ENCODE measurements around the gene POU3F2. TPM values are rescaled to one million over a fixed set of nuclear protein-coding genes. Genes with fewer than 3 reads are reported as not detected.

The POU3F2 gene
- total RNA-seq, 1 donor from 2014 or later = 12.2 TPM

- Histone ChIP-seq H3K27me3 (peaks cover 100% of the 10 kb centered on the region), H3K27ac (no peak overlapping the region), H3K9me3 (ENCODE audit: low read depth) (no peaks in the 10 kb centered on the region), H3K4me3 (peak overlapping the region; percentile 49), H3K36me3 (no peaks in the 10 kb centered on the region), H3K4me2 (peak overlapping the region; percentile 86), H3K79me2 (ENCODE audit: low read depth) (no peaks in the 10 kb centered on the region), H3F3A (ENCODE audit: low read depth) (peaks cover 61% of the 10 kb centered on the region), H4K20me1 (ENCODE audit: low read depth) (peaks cover 34% of the 10 kb centered on the region), H3K9ac (no peak overlapping the region), H3K4me1 (peaks cover 68% of the 10 kb centered on the region), H2AFZ (replicated peaks) (no peak overlapping the region)
- peak overlapping the region; percentile 98 for H3K4me3 Mint-ChIP-seq
- no peaks in the 10 kb centered on the region for H3K36me3 Mint-ChIP-seq
- DNase-seq (ENCODE audit: low spot score) = peak; percentile 30
- H3K27me3 Mint-ChIP-seq (ENCODE audit: insufficient read depth, low read depth) = peaks cover 4% of the 10 kb centered on the region
- H3K4me1 Mint-ChIP-seq = peaks cover 70% of the 10 kb centered on the region
- no peaks in the 10 kb centered on the region for H3K9me3 Mint-ChIP-seq
- TF ChIP-seq EZH2 (IDR thresholded peaks at IDR 0.05) = no peak
- no peak for TF ChIP-seq CTCF (IDR thresholded peaks at IDR 0.05)
- TF ChIP-seq EZH2phosphoT487 (IDR thresholded peaks at IDR 0.05) = no peak
- peak overlapping the region; percentile 99 for H3K27ac Mint-ChIP-seq
Measured at GRCh38 chr6:98828211-98828788, 6.1 kb upstream of the POU3F2 start.

- Mint-ChIP-seq H3K4me3 (peak overlapping the region; percentile 98), H3K27ac (peak overlapping the region; percentile 99), H3K4me1 (peaks cover 63% of the 10 kb centered on the region), H3K27me3 (ENCODE audit: insufficient read depth, low read depth) (peaks cover 4% of the 10 kb centered on the region), H3K36me3 (no peaks in the 10 kb centered on the region), H3K9me3 (no peaks in the 10 kb centered on the region)
- Histone ChIP-seq H3K9ac (no peak overlapping the region), H3K4me3 (peak overlapping the region; percentile 49), H3K4me1 (peaks cover 63% of the 10 kb centered on the region), H3K36me3 (no peaks in the 10 kb centered on the region), H3F3A (ENCODE audit: low read depth) (peaks cover 61% of the 10 kb centered on the region), H3K79me2 (ENCODE audit: low read depth) (no peaks in the 10 kb centered on the region), H3K4me2 (peak overlapping the region; percentile 86), H2AFZ (replicated peaks) (no peak overlapping the region), H3K9me3 (ENCODE audit: low read depth) (no peaks in the 10 kb centered on the region), H4K20me1 (ENCODE audit: low read depth) (peaks cover 34% of the 10 kb centered on the region), H3K27ac (no peak overlapping the region), H3K27me3 (peaks cover 100% of the 10 kb centered on the region)
- peak; percentile 62 for DNase-seq (ENCODE audit: low spot score)
- no peak for TF ChIP-seq EZH2 (IDR thresholded peaks at IDR 0.05)
- no peak for TF ChIP-seq CTCF (IDR thresholded peaks at IDR 0.05)
- TF ChIP-seq EZH2phosphoT487 (IDR thresholded peaks at IDR 0.05) = no peak
Measured at GRCh38 chr6:98828941-98829411, 5.4 kb upstream of the POU3F2 start.

- H3K79me2 ChIP-seq (ENCODE audit: low read depth) = peaks cover under 1% of the 10 kb centered on the region
- Mint-ChIP-seq H3K4me3 (peak overlapping the region; percentile 92), H3K27ac (peak overlapping the region; percentile 98), H3K27me3 (ENCODE audit: insufficient read depth, low read depth) (peaks cover 4% of the 10 kb centered on the region), H3K4me1 (peaks cover 59% of the 10 kb centered on the region), H3K36me3 (no peaks in the 10 kb centered on the region), H3K9me3 (no peaks in the 10 kb centered on the region)
- no peaks in the 10 kb centered on the region for H3K9me3 ChIP-seq (ENCODE audit: low read depth)
- H3F3A ChIP-seq (ENCODE audit: low read depth) = peaks cover 59% of the 10 kb centered on the region
- no peak for TF ChIP-seq EZH2 (IDR thresholded peaks at IDR 0.05)
- TF ChIP-seq EZH2phosphoT487 (IDR thresholded peaks at IDR 0.05) = no peak
- peaks cover 34% of the 10 kb centered on the region for H4K20me1 ChIP-seq (ENCODE audit: low read depth)
- peaks cover 61% of the 10 kb centered on the region for H3K4me1 ChIP-seq
- no peaks in the 10 kb centered on the region for H3K36me3 ChIP-seq
- H3K4me3 ChIP-seq = no peak overlapping the region
- H3K27ac ChIP-seq = no peak overlapping the region
- H3K9ac ChIP-seq = no peak overlapping the region
- peaks cover 91% of the 10 kb centered on the region for H3K27me3 ChIP-seq
- no peak overlapping the region for H2AFZ ChIP-seq (replicated peaks)
- DNase-seq (ENCODE audit: low spot score) = peak; percentile 38
- H3K4me2 ChIP-seq = peak overlapping the region; percentile 88
Measured at GRCh38 chr6:98830146-98830545, 4.2 kb upstream of the POU3F2 start.
